HUDEP-2 (cell line): Measurements from ENCODE around the gene ARPC2.

Experiments used
- DNase-seq, 76 experiments: peaks; one replicate each; lab custom pipeline; 2025; ENCODE audit not compliant: unreplicated experiment in 76 of 76; lab: John Stamatoyannopoulos, UW

The ARPC2 gene

DNA sequence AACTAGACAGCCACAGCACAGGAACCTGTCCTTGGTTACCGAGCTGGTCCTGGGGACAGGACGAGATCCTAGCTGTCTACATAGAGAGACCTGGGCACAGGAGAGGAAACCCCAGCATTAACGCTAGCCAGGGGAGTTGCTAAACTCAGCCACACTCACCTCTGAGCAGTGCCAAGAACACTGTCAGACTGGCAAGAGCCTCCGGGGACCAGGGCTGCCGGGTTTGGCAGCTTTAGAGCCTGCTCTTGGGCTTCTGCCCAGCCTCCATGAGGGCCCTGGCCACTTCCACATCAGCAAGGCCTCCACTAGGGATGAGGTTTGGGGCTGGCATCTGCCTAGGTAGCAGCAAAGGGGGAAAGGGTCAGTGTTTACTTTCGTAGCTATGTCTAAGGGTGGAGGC lies 68.6 kb downstream of the ARPC2 start:
- DNase-seq = peak in 14 of 76 experiments; percentile 8 to 38 (median 24)

DNA sequence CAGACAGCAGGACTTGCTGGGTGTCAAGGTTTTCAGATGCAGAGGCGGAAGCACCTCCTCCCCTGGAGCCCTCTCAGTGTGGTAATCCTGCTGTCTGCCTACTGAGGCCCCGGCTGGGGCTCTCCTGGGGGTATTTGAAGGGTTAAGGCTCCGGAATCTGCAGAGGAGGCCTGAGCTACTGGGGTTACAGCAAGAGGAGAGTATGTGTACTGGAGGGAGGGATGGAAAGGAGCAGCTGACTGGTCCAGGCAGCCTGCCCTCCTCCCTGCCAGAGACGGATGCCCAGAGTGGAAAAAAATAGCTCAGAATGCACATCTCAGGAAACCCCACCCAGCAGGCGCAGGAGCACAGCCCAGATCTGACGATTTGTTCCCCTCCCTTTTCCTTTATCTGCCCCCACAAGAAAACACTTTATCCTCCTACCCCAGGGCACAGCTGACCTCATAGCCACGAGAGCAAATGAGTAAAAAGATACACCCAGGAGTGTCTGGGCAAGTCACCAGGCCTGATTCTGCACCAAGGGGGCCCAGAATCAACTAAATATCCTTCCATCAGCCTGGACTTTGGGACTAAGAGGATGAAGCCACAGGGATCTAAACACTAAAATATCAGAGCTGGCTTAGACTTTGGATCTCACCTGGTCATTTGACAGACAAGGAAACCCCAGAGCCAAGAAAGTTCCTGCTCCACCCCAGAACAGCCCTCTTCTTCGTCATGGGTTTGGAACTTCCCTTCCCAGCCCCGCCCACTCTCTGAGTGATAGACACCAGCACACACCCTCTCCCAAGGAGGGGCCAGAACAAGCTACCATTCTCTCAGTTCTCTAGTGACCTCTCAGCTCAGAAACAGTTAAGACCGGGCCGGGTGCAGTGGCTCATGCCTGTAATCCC lies 69.8 kb downstream of the ARPC2 start:
- peak in 75 of 76 experiments; percentile 55 to 98 (median 93) for DNase-seq

DNA sequence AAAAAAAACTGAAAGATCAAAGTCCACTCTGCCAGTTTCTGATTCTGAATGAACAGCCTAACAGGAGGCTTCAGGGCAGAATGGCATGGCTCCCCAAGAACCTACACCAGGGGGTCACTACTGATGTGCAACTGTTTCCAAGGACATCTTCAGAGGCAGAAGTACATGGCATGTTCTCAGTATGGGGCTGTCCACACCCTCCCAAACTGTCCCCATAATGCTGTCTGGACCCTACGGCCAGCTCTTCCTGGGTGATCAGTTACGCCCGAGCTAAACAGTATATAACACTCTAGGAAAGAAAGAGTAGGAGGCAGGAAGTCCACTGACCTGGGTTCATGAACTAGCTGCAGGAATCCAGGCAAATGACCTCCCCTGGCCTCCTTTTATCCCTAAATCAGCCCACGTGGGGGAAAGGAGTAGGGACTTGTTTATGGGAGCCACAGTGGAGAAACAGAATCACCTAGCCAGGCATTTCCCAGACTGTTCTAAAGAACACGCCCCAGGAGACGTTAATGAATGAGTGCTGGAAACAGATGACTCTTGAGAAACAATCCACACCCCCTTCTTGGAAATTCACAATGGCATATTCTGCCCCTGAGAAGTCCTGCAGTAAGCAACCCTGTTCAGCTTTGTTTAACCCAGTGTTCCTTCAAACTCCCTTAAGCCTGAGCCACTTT lies 72.8 kb downstream of the ARPC2 start:
- DNase-seq = peak in 22 of 76 experiments; percentile 7 to 57 (median 38)

GRCh38 chr2:218290316-218291261 lies 73.6 kb downstream of the ARPC2 start:
- DNase-seq = peak in 11 of 76 experiments; percentile 12 to 53 (median 20)

DNA sequence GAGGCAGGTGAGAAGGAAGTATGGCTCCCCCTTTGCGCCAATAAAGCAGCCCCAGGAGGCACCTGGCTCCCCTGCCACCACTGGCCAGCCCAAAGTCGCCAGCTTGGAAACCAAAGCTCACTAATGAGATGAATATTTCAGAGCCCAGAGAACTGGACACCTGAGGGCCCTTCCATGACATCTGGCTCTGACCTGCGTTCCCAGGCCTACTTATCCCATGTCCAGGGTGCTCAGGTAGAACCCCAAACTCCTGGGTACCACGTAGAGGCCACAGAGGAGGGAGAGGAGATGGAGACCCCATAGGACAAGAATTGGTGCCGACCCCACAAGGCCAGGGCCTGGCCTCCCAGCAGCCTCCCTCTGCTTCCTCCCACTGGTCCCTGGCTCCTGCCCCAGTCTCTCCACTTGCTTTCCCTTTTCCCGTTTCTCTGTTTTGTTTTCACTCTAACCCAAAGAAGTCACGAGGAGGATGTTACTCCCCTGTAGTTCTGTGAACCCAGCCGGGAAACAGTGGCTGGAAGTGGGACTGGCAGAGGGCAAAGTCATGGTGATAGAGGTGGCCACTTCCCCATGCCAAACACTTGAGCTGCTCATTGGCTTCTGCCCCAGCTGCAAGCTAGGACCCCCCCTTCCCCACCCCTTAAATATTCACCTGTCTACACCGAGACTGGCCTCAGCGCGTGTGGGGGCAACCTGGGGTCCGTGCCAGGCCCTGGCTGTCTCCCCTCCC lies 74.5 kb downstream of the ARPC2 start:
- DNase-seq = peak in 3 of 76 experiments; percentile 18 to 50 (median 24)

DNA sequence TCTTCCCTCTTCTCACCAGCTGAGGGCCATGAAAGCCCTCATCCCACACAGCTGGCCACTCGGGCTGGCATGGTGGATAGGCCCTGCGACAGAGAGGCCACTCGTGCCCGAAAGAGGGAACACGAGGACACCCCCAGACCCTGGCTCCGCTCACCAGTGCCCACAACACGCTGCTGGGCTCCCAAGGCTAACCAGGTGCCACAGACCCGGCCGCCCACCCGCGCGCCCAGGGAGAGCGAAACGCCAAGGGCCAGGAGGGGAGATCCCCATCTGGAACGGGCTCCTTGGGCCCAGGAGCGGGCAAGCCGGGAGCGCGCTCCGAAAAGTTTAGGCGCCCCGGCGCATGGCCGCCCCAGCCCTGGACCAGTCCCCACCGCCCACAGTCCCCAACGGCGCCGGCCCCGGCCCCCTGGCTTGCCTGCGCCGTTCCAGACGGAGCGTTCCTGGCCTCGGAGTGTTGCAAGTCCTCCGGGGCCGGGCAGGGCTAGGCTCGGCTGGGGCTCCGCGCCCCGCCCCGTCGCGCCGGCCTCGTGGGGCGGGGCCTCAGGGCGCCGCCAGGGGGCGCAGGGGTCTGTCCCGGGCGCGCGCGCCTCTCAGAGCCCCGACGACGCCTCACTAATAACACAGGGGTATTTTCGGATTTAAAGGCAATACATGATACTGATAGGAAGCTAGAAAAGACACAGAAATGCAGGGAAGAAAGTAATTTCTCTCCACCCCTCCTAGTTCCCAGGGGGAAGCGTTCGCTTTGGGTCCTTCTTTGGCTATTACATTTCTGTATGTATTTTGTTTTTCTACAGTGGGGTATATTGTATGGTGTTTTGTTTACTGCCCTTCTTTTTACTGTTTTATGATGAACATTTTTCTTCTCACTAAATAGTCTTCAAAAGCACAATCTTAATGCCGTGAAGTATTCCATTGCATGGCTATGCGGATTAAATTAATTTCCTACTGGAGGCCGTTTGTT lies 75.3 kb downstream of the ARPC2 start, which contains the start of gene TMBIM1:
Gene TMBIM1, minus strand, starts transcription at position 456 of the 967 bp plus-strand sequence. CDS start 10,362 bp downstream, outside the sequence.
- DNase-seq = peak in 68 of 76 experiments; percentile 21 to 83 (median 66)

DNA sequence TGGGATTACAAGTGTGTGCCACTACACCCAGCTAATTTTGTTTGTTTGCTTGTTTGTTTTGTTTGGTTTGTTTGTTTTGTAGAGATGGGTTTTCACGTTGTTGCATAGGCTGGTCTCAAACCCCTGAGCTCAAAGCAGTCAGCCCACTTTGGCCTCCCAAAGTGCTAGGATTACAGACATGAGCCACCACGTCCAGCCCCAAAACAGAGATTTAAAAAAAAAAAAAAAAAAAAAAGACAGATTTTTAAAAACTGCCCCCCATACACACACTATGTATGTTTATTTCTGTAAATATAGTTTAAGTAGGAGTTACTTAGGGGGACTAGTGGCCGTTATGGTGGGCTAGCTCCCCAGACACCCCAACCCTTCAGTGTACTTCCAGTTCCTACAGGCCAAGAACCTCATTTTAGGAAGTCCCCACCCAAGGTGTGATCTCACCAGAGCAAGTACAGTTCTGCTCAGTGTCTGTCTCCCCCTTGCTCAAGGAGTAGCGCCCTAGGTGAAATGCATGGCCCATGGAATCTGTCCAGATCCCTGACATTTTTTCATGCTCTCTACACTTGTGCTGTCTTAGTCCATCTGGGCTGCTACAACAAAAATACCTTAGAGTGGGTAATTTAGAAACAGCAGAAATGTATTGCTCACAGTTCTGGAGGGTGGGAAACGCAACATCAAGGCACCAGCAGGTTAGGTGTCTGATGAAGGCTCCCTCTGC lies 76.9 kb downstream of the ARPC2 start:
- no peak for DNase-seq

DNA sequence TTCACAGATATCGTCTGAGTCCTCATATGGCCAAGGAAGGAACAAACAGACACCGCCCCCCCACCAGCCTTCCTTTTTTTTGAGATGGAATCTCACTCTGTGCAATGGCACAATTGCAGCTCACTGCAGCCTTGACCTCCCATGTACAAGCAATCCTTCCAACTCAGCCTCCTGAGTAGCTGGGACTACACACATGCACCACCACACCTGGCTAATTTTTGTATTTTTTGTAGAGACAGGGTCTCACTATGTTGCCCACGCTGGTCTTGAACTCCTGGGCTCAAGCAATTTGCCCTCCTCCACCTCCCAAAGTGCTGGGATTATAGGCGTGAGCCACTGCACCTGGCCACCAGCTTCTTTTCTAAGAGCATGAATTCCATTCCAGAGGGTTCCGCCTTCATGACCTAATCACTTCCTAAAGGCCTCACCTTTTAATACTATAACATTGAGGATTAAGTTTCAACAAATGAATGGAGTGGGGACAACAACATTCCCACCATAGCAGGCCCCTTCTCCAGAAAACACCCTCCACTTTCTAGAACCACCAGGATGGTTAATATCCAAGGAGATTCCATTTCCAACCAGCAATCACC lies 77.5 kb downstream of the ARPC2 start:
- no peak for DNase-seq

DNA sequence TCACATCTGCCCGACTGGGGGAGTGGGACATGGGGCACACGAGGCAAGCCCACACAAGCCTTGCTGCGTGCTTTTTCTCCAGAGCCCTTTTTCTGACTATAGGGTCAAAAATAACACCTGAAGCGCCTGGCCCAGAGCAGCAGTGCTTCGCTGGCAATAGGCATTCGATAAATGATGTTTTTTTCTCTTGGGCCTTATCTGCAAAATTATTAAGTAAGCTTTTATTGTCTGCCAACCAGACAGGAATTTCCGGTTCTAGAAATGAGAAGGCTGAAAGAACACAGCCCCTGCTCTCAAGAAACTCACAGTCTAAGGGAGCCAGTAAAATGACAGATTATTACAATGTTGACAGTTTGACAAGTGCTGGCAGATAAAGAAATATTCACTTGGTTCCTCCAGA lies 78.0 kb downstream of the ARPC2 start:
- no peak for DNase-seq

- DNase-seq = no peak
These were observed 79.2 kb downstream of the ARPC2 start for GRCh38 chr2:218296200-218296599.

DNA sequence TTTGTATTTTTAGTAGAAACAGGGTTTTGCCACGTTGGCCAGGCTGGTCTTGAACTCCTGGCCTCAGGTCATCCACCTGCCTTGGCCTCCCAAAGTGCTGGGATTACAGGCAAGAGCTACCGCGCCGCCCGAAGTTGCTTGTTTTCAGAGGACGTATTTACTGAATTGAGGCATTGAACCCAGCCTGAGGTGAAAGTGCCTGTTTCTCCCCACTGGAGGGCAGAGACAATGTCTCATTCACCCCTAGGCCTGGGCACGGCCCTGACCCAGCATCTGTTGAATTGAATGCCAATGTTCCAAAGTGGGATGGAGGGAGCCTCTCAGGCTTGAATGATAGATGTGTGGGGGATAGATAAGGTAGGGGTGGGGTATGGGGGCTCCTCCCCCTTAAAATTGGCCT lies 79.9 kb downstream of the ARPC2 start:
- peak in 16 of 76 experiments; percentile 3 to 40 (median 23) for DNase-seq

- DNase-seq = no peak
These were observed 81.4 kb downstream of the ARPC2 start for GRCh38 chr2:218298314-218298875.

DNA sequence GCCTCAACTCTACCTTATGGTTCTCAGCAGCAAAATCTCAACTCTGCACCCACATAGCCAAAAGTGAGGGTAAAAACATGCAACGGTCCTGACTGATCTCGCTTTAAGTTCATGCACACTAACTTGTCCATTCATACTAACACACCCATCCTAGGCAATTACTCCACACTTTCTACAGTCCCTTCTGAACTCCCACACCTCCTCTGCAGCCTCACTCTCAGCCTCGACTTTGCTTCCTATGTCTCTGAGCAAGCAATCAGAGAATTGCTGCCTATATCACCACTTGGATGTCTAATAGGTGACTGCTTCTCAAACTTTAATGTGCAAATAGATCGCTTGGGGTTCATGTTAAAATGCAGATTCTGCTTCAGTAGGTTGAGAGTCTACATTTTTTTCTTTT lies 83.2 kb downstream of the ARPC2 start:
- no peak for DNase-seq

GRCh38 chr2:218301176-218301819 lies 84.3 kb downstream of the ARPC2 start:
- DNase-seq = peak in 73 of 76 experiments; percentile 26 to 92 (median 77)
